Ovary (tissue), 3 donors: ENCODE measurements around the gene AGPS.

Experiments
- CTCF ChIP-seq, 3 donors: fragments of 450-650 bp in 2 of 3; fragments of 200-600 bp in 1 of 3; IDR thresholded peaks; one replicate each; pipeline versions ENCODE4 v1.5.1 to v1.8.0; 2016 to 2022; ENCODE audit warnings: antibody characterized with exemption in 3 of 3, mild to moderate bottlenecking in 1 of 3
- EP300 ChIP-seq: sonication (generic); formaldehyde crosslinking; IDR thresholded peaks from one replicate; pipeline ENCODE4 v1.6.1; 2017; ENCODE audit warnings: antibody characterized with exemption
- POLR2A ChIP-seq: fragments of 450-650 bp; IDR thresholded peaks from one replicate; pipeline ENCODE4 v1.6.1; 2017; ENCODE audit warnings: antibody characterized with exemption, mild to moderate bottlenecking, moderate library complexity
- donor health status: DM: no; HTN: no; CAD: no.

GRCh38 chr2:177584030-177584692 is 191.6 kb downstream of the AGPS start:
- no peak for TF ChIP-seq EP300
- no peak for TF ChIP-seq CTCF (IDR thresholded peaks at IDR 0.05)
- TF ChIP-seq POLR2A = no peak
